DMS153 treated with DMSO at 0.1 percent for 48 hours (cell line): ENCODE data around the gene ZNF687.

Experiments used
- DNase-seq: peaks from one replicate; lab custom pipeline; 2025; ENCODE audit not compliant: unreplicated experiment; lab: John Stamatoyannopoulos, UW

Gene ZNF687

DNA sequence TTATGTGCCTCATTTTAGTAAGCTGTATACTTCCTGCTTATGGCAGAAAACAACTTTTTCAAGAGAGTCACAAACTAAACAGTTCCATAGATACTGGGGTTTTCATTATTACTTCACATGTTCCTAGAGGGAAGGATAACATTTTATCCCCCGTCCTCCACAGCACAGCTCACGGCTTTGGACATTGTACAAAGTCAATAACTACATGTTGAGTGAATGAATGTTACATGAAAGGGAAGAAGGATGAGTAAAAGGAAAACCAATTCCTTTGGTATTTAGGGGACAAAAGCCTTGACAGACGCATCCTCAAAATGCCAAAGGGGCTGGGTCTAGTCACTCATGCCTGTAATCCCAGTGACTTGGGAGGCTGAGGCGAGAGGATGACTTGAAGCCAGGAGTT, 30.3 kb downstream of the ZNF687 start:
- DNase-seq = no peak

DNA sequence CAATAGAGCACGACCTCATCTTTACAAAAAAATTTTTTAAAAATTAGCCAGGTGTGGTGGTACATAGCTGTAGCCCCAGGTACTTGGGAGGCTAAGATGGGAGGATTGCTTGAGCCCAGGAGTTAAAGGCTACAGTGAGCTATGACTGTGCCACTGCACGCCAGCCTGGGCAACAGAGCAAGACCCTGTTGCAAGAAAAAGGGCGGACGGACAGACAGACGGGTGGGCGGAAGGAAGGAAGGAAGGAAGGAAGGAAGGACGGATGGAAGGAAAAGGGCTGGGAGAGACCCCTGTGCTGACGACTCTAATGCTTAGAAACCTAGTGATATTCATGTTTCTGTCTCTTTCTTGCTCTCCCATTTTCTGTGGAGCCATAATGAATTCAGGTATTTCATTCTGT, 30.7 kb downstream of the ZNF687 start:
- DNase-seq = no peak

DNA sequence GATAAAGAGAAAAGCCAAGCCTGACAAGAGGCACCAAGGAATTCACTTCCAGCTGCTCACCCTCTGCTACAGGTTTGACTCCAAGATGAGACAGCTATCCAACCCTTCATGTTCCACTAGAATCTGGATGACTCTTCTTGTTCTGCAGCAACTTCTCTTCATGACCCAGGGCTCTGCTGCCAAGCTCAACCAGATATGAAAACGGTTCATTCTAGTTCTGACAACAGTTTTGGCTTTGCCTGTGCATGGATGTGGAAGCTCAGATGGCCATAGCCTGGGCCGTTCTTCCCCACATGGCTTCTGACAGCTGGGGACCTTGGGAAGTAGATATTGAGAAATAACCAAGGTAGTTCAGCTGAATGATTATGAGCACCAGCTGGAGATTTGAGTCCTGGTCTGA, 31.4 kb downstream of the ZNF687 start:
- no peak for DNase-seq

GRCh38 chr1:151314137-151314875, 32.2 kb downstream of the ZNF687 start:
- no peak for DNase-seq

GRCh38 chr1:151315565-151316235, 33.6 kb downstream of the ZNF687 start:
- DNase-seq = no peak

DNA sequence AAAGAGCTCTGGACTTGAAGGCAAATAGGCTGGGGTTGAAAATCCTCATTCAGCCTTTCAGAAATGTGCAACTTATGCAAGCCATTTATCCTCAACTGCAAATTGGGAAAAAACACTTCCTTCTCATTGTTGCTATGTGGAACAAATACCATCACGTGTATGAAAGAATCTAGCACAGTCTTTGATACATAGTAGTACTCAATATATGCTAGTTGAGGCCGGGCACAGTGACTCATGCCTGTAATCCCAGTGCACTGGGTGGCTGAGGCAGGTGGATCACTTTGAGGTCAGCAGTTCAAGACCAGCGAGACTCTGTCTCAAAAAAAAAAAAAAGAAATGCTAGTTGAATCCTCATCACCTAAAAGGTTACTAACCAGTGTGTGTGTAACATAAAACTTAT, 36.9 kb downstream of the ZNF687 start:
- no peak for DNase-seq

DNA sequence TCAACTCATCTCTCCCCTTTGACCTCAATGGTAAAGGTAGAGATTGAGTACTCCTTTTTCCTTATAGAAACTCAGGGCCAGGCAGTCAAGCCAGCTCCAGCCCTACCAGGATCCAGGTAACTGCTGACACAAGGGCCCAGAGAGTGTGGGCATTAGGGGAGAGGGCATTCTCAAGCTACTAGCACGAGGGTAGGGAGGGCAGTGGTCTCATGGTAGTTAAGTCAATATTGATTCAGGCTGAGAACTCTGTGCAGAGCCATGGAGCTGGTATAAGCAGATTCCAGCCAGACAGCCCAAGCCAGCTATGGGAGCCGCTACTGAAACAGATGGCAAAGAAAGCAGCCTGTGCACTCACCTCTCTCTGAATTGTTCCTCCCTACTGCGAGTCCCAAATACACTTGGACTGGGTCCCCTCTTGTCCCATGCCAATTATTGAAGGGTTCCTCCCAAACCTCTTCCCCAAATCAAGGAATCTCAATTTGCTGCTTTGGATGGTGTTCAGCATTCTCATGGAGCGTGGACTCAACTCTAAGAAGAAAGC, 42.4 kb downstream of the ZNF687 start:
- DNase-seq = no peak

GRCh38 chr1:151325231-151325630, 43.1 kb downstream of the ZNF687 start:
- DNase-seq = no peak

- DNase-seq = no peak
These were observed 43.7 kb downstream of the ZNF687 start for GRCh38 chr1:151325646-151326429.

- no peak for DNase-seq
These were observed 44.6 kb downstream of the ZNF687 start for GRCh38 chr1:151326619-151327222.

- DNase-seq = peak; percentile 99
These were observed 45.3 kb downstream of the ZNF687 start, which contains the start of gene PI4KB for GRCh38 chr1:151327223-151327902. TSS of gene PI4KB (minus strand) at chr1:151327416. CDS start at chr1:151316481, 10,935 bp downstream.

DNA sequence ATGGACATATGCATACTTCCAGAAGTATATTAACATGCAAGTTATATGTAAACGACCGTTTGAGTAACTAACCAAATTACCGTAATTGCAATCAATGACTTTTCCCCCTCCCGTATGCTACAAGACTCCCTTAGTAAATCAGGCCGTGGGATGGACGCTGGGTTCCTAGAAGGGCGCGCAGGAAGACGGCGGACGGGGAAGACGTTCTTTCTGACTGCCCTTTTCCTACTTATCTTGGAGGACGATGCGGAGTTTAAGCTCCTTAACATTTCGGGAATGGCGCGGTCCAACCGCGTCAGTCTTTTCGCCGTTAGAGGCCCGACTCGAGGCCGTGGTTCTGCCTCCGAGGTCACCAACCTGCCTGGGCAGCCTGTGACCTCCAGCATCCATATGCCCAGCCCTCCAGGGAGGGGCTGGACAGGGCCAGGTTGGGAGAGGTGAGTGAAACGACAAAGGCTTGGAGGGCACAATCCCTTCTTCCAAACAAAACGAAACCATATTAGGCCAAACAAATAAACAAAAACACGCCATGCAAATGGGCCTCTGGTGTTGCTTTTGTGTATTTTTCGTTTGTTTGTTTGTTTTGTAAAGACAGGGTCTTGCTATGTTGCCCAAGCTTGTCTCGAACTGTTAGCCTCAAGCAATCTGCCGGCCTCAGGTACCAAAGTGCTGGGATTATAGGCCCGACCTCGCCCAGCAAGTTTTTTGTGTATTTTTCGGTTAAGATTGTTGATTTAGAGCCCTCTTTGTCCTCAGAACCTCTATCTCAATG, 46.0 kb downstream of the ZNF687 start:
- no peak for DNase-seq

DNA sequence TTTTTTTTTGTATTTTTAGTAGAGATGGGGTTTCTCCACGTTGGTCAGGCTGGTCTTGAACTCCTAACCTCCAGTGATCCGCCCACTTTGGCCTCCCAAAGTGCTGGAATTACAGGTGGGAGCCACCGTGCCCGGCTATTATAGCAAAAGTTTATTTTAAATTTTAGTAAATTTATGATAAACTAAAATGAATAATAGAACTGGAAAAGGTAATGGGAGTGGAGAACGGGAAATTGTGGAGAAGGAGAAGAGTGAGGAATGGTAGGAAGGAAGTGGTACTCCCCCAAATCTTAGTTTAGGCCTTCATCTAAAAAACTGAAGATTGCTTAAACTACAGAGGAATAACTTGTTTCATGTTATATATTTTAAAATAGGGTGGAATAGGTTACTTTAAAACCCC, 52.7 kb downstream of the ZNF687 start:
- DNase-seq = no peak

DNA sequence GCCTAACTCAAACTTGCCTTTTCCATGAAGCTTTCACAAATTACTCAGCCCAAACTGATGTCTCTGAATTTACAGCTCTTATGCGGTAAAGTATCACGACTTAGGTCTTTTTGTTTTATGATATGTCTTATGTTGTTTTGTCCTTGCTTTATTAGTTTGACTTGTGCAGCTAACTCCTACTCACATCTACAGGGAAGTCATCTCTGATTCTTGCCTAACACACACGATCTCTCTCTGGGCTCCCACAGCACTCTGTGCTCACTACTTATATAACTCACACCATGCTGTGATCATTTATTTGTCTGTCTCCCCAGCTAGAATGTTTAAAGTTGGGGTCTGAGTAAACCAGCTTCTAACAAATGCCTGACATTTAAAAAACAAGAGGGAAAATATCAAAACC, 54.5 kb downstream of the ZNF687 start:
- no peak for DNase-seq

DNA sequence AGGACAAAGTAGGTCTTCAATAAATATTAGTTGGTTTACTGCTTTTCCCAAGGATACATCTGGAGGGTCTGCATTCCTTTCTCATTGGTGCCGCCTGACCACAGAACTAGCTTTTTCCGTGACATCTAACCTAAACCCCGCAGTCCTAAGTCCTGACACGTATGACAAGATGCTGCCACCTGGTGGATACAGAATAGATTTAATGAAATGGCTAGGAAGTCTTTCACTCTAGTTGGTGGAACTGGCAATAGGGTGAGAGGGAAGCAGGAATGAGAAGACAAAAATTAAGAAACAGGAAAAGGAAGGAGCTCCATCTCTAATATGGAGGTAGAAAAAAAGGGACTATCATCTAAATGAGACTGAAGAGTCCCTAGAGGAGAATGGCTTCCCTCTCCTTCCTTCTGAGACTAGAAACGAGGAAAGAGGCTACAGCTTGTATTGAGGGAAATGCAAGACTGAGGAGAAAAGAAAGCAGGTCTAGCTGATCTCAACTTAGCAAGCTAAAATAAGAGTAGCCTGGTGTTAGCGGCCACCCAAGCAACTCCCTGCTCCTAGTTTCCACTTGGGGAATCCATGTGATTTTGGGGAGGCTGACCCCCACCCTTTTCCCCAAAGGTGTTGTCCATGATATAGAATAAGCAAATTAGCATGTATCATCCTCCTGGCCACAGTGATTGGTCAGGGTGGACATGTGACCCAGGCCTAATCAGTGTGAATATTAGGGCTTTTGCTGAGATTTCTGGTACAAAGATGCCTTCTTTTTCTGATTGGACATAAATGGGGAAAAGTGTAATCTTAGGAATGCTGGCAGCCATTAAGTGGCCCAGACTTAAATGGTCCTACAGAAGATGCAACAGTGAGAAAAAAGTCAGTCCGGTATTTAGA, 59.0 kb downstream of the ZNF687 start:
- peak; percentile 89 for DNase-seq
